HG03108 (cell line): Measurements from ENCODE around the gene ZNF415.
A peak's percentile ranks its signal among the peaks of the same experiment; 100 is the strongest.
"Not testable (repeated sequence)": the region's sequence is repeated elsewhere in the genome, so short reads cannot be mapped to it uniquely, and the experiment has no call there.

Experiments used
- ATAC-seq: cut with Tn5 transposase; IDR thresholded peaks from one replicate; pipeline ENCODE4 v1.9.1; 2021; ENCODE audit warnings: moderate library complexity; ENCODE audit not compliant: unreplicated experiment

Gene ZNF415

DNA sequence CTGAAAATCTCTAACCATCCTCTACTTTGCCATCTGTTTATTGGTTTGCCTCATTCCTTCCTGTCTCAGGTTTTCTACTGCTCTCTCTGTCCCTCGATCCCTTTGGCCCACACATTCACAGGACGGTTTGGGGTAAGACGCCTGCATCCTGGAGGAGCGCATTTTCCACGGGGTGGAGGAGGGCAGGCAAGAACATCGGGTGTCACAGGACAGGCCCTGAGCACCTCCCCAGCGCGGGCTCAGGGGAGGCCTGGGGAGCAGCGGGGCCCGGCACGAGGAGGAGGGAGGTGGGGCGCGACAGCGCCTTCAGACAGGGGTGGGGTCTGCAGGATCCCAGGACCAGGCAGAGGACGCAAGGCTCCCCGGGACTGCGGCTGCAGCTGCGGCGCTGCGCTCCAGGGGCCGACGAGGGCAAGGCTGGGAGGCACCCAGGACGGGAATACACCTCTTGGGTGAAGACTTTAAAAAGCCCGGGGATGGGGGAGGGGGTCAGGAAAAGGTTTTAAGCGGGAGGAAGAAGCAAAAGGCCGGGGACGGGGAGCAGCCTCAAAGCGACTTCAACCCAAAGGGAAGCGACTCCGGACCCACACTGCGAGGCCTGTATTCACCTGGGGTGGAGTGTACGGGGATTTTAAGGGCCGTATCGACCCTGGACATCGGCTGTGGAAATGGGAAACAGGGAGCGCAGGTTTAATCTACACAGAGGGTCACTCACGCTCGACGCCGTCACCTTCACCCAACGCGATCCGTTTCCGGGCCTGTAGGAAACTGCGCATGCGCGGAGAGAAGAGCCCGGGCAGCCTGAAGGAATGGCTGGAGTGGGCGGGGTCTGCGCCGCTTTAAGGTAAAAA lies at the start of gene ZNF415:
Gene ZNF415 (minus strand): TSS at position 770 of the 851 bp plus-strand sequence. CDS start 10,234 bp downstream, outside the sequence.
- no peak for ATAC-seq

DNA sequence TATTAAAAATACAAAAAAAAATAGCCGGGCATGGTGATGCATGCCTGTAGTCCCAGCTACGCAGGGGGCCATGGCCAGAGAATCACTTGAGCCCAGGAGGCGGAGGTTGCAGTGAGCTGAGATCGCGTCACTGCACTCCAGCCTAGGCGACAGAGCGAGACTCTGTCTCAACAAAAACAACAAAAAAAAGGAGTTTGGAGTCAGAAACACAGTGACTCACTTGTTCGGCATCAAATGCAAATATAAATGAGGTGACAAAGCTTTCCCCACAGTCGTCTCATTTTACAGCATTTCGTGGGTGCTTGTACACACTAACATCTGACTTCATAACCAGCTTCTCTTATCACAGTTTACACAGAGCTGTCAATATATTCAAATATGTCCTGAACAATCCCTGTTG lies 49.5 kb upstream of the ZNF415 start:
- no peak for ATAC-seq

DNA sequence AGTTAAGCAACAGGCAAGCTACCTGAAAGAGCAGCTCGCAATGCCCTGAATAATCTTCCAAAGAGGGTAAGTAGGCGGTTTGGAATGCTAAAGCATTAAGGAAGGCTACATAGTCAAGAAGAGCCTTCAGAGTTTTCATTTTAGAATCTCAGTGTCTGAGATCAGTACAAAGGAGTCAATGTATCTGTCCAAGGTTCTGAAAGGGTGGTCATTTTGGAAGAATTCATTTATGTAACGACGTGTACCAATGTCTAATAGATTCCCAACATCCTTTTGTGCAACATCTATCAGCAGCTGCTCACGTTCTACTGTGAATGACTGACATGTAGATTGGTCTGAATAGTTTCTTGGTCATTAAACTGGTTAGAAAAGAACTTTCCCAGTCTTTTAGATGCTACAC lies 45.3 kb upstream of the ZNF415 start:
- ATAC-seq, result no peak

DNA sequence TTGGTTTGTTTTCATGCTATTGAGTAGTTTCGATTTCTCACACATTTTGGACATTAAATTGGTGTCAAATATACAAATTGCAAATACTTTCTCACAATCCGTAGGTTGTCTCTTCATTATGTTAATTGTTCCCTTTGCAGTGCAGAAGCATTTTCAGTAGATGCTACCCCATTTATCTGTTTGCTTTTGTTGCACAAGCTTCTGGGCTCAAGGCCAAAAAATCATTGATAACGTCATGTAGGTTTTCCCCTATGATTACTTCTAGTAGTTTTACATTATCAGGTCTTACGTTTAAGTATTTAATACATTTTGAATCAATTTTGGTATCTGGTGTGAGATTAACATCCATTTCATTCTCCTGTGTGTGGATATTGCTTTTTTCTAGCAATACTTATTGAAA lies 40.2 kb upstream of the ZNF415 start:
- no peak for ATAC-seq

DNA sequence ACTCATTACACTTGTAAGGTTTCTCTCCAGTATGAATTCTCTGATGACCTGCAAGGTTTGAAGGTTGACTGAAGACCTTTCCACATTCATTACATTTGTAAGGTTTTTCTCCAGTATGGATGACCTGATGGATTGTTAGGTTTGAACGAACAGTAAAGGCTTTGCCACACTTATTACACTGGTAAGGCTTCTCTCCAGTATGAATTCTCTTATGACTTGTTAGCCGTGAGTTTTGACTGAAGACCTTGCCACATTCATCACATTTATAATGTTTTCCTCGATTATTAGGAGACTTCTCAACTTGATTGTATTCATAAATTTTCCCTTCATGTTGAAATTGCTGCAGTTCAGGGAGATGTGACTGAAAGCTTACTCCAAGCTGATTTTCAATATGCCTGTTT lies 33.0 kb upstream of the ZNF415 start:
- no peak for ATAC-seq

DNA sequence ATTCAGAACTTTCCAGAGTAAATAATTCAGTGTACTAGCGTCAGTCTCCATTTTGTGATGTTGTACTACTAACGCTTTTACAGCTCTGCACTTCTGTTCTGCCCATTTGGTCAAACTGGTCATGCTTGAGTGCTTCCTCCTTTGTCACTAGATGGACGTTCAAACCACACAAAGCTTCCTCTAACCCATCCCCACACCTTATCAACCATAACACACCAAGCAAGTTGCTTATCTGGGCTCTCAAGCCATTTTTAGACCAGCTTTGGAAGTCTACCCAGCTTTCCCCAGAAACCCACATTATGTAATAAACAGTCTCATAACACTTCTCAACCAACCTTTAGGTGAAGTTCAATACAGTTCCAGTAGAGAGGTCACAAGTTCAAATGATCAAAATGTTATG lies 28.4 kb upstream of the ZNF415 start:
- no peak for ATAC-seq

DNA sequence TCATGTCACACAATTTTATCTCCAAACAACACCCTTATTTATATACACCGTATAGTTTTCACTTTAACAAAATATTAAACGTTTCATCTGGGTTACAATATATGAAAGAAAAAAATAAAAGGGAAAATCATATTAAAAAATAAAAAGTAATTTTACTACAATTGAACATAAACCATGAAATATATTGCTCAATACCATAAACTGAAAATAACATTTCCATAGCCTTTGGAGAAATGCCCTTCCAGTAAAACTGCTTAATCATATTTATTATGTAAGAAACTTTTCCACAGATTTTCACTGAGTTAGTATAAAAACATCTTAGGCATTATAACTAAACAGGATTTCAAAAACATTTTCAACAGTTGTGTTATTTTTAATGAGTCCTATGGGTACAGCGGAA lies 27.6 kb upstream of the ZNF415 start:
- no peak for ATAC-seq

DNA sequence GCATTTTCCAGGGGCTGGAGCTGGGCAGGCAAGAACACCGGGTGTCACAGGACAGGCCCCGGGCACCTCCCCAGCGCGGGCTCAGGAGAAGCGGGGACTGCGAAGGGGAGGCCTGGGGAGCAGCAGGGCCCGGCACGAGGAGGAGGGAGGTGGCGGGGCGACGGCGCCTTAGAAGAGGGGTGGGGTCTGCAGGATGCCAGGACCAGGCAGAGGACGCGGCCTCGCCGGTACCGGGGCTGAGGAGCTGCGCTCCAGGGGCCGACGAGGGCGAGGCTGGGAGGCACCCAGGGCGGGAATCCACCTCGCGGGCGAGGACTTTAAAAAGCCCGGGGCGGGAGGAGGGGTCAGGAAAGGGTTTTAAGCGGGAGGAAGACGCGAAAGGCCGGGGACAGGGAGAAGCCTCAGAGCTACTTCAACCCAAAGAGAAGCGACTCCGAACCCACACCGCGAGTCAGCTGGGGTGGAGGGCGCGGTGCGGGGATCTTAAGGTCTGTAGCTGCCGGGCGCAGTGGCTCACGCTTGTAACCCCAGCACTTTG lies 25.5 kb upstream of the ZNF415 start:
- ATAC-seq, result no peak

DNA sequence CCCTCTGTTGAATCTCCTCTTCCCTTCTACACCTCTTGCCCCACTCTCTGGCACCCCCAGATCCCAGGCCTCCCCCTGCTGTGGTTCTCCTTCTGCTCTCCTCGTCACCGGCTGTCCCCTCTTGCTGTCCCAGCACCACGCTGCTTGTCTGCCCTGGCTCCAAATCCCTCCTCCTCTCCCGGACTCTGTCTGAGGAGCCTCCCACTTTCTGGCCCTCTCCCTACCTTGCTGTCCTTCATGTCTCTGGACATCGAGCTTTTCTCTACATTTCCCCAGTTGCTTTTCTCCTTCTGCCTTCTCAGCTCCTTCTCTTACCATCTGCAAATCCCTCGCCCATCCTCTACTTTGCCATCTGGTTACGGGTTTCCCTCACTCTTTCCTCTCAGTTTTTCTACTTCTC lies 24.9 kb upstream of the ZNF415 start:
- no peak for ATAC-seq

DNA sequence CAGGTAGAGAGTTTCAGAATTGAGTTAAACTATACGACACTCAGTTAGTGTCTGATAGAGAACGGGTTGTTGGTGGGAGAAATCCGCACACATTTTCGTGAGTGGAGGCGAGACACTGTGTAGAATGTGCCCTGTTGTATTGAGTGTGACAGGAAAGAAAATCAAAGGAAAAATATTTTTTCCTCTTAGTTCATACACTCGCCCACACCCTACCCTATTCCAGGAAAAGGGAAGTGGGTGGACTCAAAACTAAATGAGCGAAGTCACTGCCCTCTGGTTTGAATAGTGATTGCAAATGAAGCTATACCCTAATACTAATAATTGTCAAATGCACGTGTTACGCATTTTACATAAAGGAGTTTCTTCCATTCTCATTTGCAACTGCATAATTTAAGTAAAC lies 24.1 kb upstream of the ZNF415 start:
- ATAC-seq, result no peak

DNA sequence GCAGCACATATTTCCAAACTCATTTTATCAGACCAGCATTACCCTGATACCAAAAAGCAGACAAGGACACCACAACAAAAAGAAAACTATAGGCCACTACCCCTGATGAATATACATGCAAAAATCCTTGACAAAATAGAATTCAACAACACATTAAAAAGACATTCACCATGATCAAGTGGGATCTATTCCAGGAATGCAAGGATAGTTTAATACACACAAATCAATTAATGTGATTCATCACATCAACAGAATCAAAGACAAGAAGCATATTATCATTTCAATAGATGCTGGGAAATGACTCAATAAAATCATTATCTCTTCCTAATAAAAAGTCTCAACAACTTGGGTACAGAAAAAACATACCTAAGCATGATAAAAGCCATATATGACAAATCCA lies 14.9 kb upstream of the ZNF415 start:
- ATAC-seq, result no peak

DNA sequence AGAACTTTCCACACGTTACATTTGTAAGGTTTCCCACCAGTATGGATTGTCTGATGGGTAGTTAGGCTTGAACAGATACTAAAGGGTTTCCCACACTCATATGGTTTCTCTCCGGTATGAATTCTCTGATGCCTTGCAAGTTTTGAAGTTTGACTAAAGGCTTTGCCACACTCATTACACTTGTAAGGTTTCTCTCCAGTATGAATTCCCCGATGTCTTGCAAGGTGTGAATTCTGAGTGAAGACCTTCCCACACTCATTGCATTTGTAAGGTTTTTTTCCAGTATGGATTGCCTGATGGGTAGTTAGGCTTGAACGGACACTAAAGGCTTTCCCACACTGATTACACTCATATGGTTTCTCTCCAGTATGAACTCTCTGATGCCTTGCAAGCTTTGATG lies 7.6 kb upstream of the ZNF415 start:
- ATAC-seq, result no peak

DNA sequence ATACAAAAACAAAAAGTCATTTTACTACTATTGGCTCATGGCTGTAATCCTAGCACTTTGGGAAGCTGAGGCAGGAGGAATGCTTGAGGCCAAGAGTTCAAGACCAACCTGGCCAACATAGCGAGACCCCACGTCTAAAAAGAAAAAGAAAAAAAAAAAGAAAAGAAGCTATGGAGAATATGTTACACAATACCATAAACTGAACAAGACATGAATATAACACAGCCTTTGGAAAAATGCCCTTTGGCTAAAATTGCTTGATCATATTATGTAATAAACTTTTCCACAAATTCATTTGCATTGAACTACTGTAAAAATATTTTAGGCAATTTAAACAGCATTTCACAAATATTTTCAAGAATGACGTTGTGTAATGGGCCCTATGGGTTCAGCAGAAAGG lies 3.7 kb upstream of the ZNF415 start:
- ATAC-seq, result no peak

DNA sequence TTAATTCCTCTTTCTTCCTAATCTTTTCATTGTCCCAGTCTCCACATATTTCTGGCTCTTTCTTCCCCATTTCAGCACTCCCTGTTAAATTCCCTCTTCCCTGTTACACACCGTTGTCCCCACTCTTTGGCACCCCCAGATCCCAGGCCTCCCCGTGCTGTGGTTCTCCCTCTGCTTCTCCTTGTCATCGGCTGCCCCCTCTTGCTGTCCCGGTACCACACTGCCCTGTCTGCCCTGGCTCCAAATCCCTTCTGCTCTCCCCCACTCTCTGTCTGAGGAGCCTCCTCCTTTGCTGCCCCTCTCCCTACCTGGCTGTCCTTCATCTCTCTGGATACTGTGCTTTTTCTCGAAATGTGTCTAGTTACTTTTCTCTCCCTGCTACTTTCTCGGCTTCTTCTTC lies 983 bp downstream of the ZNF415 start:
- no peak for ATAC-seq

DNA sequence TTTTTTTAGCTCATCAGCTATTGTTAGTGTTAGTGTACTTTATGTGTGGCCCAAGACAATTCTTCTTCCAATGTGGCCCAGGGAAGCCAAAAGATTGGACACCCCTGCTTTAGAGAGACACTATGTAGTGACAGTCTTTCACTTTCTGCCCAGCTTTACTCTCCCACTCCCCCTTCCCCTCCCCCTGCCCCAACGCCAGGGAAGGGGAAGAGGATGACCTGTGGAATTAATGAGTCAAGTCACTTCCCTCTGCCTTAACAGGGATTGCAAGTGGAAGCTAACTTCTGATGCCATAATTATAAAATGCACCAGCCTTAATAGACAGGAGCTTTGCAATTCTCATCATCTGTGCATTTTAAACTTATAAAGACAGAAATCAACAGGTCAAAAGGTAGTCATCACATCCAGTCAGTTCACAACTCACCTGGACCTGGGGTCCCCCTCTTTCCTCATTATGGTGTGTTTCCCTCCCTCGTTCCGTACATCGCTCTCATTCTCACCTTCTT lies 1.6 kb downstream of the ZNF415 start:
- no peak for ATAC-seq

DNA sequence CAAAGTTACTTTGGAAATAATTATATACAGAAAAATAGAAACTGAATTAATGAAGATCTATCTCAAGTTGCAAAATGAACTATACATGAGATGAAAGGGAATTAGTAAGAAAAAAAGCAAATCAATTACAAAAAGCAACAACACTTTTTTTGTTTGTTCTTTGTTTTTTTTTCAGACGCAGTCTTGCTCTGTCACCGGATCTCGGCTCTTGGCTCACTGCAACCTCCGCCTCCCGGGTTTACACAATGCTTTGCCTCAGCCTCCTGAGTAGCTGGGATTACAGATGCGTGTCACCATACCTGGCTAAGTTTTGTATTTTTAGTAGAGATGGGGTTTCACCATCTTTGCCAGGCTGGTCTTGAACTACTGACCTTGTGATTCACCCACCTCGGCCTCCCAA lies 2.2 kb downstream of the ZNF415 start:
- ATAC-seq, result no peak

DNA sequence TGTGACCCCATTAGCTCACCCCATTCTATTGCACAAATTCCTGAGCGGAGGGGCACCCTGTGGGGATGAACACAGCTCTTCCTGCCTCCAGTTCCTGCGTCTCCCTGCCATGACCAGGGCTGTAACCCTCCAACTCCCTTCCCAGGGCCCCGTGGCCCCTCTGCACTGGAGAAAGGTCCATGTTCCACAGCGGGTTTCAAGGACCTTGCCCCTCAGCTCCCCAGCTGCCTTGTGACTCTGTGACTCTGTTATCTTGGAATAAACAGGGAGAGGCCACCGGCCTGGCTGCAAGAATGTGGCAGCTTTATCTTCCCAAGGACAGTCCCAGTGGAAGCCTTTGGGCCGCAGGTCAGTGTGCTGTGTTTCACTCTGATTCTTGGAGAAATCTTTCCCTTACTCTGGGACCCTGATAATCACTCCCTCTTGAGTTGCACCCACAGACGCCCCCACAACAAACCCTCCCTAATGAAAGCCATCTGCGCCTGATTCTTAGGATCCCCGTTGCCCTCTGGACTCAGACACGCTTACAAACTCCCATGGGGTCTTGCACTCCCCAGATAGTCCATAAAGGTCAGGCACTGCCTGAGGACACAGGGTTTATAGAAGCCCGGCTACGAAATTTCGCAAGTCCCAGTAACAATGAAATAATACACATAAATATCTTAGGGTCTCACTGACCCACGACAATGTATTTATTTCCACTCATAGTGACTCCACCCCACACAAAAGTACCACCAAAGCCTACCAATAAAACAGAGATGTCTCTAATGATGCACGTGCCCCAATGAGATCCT lies 5.8 kb downstream of the ZNF415 start:
- ATAC-seq, result not testable (repeated sequence)

DNA sequence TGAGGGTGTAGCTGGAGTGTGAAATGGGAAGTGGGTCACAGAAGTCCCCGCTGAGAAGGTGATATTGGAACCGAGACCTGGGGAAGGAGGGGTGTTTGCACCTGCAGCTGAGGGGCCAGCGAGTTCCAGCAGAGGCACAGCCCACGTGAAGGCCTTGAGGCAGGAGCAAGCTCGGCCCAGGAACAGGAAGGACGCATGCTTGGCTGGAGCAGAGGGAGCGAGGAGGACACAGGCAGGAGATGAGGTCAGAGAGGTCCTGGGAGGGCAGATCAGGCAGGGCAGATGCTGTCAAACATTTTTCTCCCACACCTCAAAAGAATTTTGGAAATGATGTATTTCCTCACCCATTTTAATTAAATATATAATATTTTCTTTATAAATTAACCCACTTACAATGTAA lies 9.3 kb downstream of the ZNF415 start:
- ATAC-seq, result no peak

DNA sequence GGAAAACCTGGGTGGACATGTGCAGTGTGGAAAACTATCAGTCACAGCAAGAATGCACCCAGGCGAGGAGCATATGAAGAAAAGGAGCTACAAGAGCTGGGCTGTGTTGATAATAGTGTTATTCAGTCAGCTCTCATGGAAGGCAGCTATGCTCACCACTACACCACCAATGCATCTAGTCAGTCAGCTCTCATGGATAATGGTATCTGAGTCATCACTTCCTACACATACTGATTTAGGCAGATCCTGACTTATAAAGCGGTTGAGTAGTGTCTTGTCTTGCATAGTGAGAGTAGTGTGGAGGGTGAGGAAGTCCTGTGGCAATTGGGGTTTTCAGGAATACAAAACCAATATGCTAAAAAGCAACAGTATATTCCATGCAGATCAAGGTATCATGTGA lies 20.4 kb downstream of the ZNF415 start:
- no peak for ATAC-seq

DNA sequence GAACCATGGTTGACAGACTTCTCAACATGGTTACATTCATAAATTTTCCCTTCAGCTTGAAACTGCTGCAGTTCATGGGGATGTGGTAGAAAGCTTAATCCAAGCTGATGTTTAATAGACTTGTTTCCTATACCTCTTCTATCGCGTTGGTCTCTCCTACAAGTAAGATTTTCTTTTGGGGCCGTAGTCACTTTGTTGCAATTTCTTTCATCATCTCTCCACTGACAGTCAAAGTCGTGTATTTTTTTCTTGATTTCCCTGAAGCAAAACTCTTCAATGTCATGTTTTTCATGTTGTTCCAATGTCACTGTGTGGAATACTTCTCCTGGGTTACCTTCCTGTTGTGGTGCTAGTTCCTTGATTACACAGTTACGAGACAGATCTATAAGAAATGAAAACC lies 23.2 kb downstream of the ZNF415 start:
- ATAC-seq, result no peak

DNA sequence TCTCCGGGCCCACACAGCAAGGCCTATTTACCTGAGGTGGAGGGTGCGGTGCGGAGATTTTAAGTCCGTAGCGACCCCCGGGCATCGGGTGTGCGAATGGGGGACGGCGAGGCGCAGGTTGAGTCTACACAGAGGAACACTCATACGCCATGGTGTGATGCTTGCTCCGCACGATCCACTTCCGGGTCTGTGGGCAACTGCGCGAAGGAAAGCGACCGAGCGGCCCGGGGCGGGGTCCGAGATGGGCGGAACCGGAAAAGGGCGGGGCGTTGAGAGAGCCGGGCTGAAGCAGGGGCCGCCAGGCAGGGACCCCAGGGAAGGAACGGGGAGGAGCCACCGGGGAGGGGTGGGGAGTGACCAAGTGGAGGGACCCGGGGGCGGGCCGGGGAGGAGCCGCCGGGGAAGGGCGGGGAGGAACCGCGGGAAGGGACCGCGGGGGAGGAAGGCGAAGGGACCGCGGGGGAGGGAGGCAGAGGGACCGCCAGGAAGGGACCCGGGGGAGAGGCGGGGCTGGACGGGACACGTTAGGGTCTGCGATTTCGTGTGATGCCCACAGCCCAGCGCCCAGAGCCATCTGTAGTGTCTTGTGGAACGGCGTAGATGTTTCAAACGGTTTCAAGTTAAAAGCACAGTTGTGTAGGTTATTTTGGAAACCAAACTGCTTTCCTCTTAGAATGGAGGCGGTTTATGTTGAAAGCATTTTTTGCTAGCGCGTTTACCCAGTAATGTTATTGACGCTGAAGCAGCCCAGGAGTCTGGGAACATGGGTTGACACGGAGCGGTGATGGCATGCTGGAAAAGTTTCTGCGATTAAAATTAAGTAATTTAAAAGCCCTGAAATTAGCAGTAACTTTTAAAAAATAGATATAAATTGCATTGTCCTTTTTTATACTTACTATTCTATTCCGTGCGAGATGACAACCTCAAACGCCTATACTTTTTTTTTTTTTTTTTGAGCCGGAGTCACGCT lies 29.2 kb downstream of the ZNF415 start, which contains the start of gene ZNF160:
Gene ZNF160 (minus strand): TSS at position 189 of the 970 bp plus-strand sequence. CDS start 17,146 bp downstream, outside the sequence.
- peak; percentile 96 for ATAC-seq
